Activated CD8-positive, alpha-beta memory T cell treated with anti-CD3 and anti-CD28 coated beads, Interleukin-2, amount 50 U/mL, for 4 hours (primary cell): ENCODE results near the gene TMEM17.
"Not testable (repeated sequence)": the region's sequence is repeated elsewhere in the genome, so short reads cannot be mapped to it uniquely, and the experiment has no call there.

ENCODE experiments used
- DNase-seq: peaks from one replicate; pipeline ENCODE4 v3.0.0-alpha.2; 2020

TMEM17 gene, protein sequence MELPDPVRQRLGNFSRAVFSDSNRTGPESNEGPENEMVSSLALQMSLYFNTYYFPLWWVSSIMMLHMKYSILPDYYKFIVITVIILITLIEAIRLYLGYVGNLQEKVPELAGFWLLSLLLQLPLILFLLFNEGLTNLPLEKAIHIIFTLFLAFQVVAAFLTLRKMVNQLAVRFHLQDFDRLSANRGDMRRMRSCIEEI

DNA sequence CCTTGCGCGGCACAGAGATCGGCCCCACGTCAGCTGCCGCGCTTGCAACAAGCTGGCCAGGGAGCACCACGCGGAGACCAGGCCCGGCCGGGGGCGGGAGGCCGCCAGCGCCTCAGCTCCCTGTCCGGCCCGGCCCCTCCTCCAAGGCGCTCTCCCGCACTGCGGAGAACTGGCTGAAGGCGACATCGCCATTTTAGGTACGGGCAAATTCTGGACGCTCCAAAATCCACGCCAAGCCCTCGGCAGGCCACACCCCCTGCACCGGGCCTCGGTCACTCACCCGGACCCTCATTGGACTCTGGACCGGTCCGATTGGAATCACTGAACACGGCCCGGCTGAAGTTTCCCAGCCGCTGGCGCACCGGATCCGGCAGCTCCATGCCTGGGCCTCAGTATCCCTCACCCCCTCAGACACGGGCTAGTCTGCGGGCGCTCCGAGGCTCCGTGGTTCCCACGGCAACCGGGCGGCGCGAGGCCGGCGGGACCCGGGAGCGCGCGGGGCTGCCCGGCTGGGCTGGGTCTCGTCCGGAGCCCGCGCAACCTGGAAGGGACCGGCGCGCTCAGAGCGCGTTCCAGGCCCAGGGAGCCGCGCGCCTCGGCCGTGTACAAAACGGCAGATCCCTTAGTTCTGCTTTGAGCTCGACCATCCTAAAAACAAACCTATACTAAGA, at the start of gene TMEM17:
TMEM17 (minus strand) TSS at position 446 of the 671 bp plus-strand sequence; CDS start at position 380, 66 bp downstream.
- no peak for DNase-seq

DNA sequence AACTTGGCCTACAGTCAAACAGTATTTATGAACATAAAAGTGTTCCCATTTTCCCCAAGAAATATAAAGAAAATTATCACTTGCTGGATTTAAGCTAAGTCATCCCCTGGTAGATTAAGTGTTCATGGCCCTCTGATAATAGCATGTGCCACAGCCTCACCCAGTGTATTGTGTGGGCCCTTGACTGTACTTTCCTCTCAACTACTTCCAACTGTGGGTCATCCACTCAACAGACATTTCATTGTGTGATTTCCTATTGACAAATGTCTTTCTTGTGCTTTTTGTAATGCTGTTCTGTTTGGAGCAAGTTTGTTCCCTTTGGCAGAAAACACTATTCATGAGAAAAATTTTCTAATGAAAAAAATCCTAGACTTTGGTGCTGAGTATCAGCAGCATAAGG, 48.4 kb upstream of the TMEM17 start:
- no peak for DNase-seq

DNA sequence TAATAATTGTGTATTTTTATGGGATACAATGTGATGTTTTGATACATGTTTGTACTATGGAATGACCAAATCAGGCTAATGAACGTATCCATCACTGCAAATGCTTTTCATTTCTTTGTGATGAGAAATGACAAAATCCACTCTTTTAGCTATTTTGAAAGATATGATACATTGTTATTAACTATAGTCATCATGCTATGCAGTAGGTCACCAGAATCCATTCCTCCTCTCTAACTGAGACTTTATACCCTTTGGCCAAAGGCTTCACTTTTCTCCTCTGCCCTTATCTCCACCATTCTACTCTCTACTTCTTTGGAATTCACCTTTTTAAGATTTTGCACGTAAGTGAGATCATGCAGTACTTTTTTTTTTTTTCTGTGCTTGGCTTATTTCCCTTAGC, 44.5 kb upstream of the TMEM17 start:
- no peak for DNase-seq

DNA sequence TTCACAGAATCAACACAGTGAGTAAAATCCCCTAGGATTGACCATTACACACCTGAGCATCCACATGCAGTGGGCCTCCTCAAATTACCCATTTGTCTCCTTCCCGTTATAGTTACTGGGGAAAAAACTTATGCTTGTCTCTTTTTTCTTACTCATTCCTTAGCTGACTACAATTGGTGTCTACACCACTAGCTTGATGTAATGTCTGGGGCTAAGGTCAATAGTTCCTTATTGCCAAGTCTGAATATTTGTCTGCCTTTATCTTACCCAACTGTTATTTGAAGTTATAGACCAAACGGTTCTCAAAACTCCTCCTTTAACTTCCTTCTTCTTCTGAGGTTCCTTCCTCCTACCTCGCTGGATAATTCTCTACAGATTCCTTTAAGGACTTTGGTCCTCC, 41.9 kb upstream of the TMEM17 start:
- no peak for DNase-seq

DNA sequence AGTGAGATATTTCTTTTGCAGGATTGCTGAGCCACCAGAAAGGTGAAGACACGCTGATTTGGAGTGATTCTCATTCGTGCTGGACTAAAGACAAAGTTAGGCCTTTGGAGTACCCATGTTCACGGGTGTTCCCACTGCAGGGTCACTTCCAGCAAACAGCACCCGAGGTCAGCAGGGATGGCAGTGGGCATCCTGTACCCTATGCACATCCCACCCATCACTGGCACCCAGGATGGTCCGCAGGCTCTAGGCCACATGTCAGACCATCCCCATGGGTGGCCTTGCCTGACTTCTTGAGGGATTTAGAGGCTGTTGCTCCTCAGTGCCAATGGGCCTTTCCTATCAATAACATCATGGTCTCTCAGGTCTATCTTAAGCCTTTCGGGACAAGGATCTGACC, 39.3 kb upstream of the TMEM17 start:
- no peak for DNase-seq

DNA sequence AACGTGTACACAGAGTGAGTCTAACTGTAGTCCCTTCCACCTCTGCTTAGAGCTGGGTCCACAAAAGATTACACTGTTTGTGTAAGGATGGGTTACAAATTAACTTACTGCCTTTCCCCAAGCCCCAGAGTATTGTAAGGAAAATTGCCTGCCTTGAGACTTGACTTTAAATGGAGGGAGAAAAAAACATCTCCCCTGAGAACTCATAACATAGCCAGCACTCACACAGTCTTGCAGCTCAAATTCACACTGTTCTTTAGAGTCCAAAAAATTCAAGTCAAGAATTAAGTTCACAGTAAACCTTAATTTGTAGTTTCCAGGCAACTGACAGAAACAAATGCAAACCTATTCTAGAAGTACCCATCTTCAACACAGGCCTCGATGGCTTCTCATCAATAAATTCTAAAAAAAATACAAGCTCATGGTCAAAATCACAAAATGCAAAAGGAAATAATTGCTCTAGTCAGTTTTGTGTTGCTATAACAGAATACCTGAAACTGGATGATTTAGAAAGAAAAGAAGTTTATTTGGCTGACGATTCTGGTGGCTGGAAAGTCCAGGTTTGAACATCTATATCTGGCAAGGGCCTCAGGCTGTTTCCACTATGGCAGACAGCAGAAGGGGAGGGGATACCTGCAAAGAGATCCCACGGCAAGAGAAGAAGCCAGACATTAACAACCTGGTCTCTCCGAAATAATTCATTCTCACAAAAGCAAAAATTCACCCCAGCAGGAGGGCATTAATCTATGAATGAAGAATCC, 34.6 kb upstream of the TMEM17 start:
- DNase-seq: no peak

DNA sequence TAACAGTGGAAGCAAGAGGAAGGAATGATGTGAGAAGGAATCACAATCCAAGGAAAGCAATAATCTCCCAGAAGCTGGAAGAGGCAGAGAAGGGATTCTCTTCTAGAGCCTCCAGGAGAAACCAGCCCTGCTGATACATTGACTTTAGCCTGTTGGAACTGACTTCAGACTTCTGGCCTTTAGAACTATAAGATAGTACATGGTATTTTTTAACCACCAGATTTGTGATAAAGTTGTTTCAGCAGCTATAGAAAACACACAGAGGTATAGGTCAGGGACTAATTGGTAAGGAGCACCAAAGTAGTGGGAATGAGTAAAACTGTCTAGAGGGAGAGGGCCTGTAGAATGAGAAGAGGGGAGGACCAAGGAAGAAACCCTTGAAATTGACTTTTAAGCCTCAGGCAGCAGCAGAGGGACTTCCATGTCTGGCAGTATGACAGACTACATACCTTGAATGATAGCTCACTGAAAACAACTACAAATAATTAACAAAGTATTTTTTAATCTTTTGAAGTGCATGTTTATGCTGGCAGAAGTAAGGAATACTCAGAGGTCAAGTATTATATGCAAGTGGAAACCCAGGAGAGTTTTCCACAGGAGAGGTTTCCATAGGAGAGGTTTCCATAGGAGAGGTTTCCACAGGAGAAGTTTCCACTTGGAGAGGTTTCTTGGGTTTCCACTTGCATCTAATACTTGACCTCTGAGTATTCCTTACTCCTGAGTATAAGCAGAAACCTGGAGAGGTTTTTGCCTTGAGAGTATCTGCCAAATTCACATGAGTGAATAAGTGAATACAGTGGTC, 33.8 kb upstream of the TMEM17 start:
- DNase-seq: no peak

DNA sequence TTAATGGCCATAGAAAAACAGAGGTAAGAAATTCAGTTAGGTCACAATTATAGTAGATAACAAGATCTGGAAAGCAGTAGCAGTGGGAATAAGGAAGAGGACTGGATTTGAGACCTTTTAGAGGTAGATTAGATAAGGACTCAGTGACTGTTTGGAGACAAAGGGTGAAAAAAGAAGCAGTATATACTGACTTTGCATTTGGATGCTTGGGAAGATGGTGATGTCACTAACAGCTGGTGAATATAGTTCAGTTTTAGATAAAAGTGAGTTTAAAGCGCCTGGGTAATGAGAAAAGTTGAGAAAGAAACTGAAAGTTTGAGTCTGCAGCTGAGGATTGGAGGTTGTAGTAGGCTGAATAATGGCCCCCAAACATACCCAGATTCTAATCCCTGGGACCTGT, 32.8 kb upstream of the TMEM17 start:
- DNase-seq: no peak

DNA sequence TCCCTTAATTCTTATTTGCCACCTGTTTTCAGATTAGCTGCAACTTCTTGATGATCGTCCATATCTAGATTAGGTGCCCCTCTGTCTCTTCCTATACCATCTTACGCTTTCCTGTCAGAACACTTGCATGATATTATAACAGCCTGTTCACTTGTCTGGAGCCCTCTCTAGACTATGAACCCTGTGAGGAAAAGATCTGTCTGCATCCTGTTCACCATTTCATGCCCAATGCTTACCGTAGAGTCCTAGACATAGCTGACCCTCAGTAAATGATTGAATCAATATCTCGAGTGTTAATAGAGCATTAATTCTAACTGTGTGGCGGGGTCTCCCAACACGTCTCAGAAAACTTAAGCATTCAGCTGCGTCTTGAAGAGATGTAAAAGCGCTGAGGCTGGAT, 31.8 kb upstream of the TMEM17 start:
- DNase-seq: no peak

DNA sequence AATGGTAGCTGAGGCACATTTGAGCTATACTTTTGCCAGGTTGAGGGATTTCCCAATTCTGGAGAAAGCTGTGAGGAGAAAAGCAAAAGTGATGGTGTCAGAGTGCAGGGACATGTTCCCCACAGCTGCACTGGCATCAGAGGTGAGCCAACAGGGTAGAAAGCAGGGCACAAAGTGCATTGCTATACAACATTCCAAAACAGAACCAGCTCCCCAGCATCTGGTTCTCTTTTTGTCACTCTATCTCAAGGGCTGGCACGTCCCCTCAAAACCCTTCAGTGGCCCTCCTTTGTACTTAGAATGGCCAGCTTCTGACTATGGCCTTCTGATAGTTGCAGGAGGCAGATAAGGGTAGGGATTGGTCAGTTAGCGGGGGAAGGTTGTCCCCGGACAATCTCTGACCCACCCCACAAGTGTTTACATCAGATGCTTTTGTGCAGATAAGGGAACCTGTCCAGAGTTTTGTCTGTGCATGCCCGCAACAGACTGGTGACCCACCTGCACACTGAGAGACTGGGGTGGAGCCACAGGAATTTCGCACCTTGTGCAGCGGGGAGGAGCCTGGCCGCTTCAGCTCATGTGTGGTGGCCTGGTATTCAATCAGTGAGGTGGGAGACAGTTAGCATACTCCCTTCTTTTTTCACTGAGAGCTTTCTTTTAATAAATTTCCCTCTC, 31.0 kb upstream of the TMEM17 start:
- no peak for DNase-seq

DNA sequence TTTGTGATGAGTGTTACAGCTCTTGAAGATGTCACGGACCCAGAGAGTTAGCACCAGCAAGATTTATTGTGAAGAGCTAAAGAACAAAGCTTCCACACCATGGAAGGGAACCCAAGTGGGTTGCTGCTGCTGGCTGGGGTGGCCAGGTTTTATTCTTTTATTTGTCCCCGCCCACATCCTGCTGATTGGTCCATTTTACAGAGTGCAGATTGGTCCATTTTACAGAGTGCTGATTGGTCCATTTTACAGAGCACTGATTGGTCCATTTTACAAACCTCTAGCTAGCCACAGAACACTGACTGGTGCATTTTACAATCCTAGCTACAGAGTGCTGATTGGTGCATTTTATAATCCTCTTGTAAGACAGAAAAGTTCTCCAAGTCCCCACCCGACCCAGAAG, 29.5 kb upstream of the TMEM17 start:
- not testable (repeated sequence) for DNase-seq

DNA sequence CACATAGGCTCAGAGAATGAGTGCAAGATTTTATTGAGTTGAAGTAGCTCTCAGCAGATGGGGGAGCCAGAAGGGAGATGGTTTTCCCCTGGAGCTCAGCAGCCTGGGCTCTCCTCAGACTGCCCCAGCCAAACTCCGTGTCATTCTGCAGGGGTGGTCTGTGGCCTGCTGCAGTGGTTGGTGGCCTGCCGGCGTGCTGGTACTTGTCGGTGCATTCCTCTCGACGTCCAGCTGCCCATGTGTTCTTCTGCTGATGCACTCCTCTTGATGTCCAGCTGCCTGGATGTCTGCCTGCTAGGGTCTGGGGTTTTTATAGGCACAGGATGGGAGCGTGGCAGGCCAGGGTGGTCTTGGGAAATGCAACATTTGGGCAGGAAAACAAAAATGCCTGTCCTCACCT, 25.6 kb upstream of the TMEM17 start:
- no peak for DNase-seq

DNA sequence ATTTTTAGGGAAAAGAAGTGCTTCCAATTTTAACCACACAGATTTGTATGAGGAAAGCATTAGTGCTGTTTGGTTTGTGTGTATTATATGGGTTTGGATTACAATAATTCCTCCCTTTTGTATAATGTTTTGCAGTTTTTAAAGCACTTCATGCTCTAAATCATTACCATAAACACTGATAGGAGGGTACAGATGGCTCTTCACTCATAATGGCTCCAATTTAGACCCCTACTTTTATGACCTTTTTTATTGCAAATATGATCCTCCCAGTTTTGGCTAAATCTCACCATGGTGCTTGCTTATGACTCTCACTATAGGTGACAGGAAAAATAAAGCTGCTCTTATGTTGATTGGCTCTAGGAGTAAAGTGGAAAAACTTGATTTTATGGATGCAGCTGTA, 23.8 kb upstream of the TMEM17 start:
- DNase-seq: no peak

DNA sequence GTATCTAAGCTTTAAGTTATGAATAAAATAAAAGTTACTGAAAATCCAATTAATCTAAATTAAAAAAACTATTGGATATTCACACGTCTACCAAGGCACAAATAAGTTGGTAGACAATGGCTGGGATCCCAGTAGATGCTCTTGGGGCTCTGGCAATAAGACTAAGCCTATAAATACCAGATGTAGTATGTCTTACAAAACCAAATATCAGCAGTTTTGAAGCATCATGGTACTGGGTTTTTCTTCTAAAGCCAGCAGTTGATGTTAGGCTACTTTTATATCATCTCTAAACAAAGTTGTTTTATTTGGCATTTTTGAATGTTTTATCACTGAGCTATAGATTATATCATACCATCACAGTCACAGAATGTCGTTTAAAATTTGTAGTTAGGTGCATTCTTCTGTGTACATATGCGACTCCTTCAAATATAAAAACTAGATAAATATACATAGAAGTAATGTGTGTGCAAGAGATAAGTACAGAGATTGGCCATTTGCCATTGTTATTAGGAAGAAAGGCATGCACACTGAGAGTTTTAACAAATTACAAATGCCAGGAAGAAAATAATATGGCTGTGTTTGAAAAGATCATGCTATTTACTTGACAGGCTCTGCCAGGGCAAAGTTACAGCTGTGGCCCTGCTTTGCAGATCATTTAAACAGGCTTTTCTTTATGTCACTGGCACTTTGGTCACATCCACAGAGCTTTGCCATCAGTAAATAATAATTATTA, 21.6 kb upstream of the TMEM17 start:
- DNase-seq: no peak

DNA sequence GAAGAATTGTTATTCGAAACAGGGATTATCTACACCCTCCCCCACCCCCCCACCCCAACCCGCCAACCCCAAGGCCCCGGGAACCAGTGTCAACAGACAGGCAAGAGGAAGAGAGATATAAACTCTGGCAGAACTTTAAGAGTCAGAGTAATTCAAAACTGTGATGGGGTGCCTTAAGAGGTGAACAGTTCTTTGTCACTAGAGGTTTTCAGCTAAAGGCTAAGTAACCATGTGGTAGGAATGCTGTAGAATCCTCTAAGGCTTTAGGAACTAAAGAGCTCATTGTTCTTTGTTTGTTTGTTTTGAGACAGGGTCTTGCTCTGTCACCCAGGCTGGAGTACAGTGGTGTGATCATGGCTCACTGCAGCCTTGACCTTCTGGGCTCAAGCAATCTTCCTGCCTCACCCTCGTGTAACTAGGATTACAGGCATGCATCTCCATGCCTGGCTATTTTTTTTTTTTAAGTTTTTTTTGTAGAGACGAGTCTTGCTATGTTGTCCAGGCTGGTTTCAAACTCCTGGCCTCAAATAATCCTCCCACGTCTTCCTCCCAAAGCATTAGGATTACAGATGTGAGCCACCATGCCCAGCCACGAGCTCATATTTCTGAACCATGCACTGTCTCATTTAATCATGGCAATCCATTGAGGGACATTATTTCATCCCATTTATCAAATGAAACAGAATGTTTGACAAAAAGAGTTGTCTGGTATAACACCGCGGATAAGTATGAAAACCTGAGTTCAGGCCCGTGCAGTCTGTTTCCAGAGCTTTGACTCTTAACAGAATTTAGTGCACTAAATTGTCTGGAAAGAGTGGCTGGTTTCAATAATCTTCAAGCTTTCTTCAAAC, 20.8 kb upstream of the TMEM17 start:
- no peak for DNase-seq

DNA sequence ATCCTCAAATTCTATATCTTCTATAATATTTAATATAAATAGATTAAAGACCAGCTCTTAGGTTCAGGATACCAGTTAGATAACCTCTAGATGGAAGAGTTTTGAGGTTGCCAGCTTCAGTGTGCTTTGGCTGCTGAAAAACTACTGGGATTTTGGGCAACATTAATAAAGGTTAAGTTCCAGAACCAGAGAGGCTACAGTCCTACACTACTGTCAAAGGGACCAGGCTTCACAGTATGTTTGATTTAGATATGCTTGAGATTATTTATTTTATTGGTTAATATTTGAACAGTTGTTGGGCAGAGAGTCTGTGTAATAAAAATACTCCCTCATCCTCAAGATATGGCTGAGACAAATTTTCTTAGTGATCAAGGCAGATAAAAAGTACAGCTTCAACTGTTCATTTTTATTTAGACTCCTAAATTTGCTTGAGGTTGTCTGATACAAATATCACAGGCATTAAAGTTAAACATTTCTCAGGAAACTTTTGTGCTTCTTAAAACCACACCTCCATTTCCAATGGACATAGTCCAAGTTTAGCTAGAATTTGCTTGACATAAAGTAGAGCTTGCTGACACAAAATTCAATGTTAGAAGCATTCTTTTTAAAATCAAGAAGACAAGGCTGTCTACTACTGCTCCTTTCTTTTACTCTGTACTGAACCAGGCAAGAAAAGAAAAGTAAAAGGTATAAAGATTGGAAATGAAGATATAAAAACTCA, 19.7 kb upstream of the TMEM17 start:
- DNase-seq: no peak

DNA sequence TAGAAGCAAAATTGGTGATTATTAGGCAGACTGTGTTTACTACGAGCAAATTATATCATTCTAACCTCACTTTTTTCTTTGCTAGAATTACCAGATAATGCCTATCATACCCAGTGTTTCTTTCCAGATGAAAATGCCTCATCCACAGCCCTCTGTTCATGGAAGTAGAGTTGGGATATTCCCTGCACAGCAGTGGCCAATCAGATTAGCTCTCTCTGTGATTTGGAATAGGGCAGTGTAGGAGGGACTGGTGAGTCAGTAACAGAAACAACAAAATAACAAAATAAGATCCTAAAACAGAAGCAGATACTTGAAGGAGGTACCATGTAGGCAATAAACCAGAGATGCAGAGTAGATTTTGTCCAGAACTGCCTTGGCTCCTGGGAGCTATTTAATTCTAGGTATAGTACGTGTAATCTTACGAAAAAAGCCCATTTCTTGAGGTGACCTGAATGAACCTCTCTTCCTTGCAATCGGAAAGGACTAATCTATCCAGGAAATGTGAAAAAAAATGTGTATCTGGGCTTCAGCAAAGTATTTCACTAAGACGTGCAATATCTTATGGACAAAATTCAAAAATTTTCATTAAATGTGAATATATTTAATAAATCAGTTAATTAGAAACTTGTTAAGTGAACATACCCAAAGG, 18.4 kb upstream of the TMEM17 start:
- DNase-seq: no peak

DNA sequence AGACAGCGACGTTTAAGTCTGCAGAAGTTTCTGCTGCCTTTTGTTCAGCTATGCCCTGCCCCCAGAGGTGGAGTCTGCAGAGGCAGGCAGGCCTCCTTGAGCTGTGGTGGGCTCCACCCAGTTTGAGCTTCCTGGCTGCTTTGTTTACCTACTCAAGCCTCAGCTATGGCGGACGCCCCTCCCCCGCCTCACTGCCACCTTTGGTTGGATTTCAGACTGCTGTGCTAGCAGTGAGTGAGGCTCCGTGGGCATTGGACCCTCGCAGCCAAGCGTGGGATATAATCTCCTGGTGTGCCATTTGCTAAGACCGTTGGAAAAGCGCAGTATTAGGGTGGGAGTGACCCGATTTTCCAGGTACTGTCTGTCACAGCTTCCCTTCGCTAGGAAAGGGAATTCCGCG, 15.1 kb upstream of the TMEM17 start:
- DNase-seq: not testable (repeated sequence)

DNA sequence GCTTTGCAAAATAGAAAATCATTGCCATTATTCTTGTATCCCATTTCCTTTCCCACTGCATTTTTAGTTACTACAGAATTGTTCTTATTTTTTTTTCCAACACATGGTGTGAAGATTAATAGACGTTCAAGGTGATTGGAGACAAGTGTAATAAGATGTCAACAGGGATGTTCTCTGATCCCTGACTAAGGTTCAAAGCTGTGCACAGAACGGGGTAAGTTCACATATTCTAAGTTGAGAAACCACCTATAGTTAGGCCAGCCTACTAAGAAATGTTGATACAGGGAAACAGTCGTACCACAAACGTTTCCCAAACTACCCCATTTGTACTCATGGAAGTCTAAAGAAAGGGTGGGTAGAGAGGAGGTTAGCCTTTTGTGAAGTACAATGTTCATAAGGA, 6.4 kb upstream of the TMEM17 start:
- no peak for DNase-seq

DNA sequence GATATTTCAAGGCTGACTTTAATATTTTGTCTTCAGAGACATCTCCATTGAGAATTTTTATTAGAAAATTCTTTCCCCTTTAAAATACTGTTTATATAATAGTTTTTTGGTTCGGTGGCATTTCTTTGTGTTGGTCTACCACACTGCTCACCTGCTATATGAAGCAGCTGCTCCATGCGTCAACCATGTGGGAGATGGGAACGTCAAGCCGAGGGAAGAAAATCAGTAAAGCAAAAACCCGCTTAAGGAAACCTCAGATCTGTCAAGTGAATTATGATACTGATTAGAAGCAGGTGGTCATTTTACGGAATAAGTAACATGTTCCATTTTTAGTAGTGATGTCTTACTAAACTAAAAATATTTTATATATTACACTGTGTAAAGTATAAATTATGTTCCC, 5.6 kb upstream of the TMEM17 start:
- DNase-seq: no peak
